WERI-Rb-1 (cell line): ENCODE measurements around the gene ZNF593OS.

Experiments used
- DNase-seq: peaks from one replicate; pipeline ENCODE4 v3.0.0-alpha.2; 2020
- H3K27ac ChIP-seq: fragments of 250-450 bp; sonication (Bioruptor Pico); 2 replicates; pipeline ENCODE4 v1.5.1; 2020; ENCODE audit warnings: mild to moderate bottlenecking, moderate library complexity
- H3K27me3 ChIP-seq: fragments of 250-450 bp; sonication (Bioruptor Pico); 2 replicates; pipeline ENCODE4 v1.5.1; 2021; ENCODE audit warnings: mild to moderate bottlenecking, low read depth, moderate library complexity; ENCODE audit not compliant: insufficient read depth, severe bottlenecking
- H3K36me3 ChIP-seq: fragments of 250-450 bp; sonication (Bioruptor Pico); 2 replicates; pipeline ENCODE4 v1.5.1; 2020; ENCODE audit warnings: mild to moderate bottlenecking, moderate library complexity
- H3K4me3 ChIP-seq: 2 replicates; pipeline ENCODE4 v1.5.1; 2011; ENCODE audit warnings: low read depth, mild to moderate bottlenecking, control low read depth, low read length
- H3K9me3 ChIP-seq: fragments of 250-450 bp; sonication (Bioruptor Pico); 2 replicates; pipeline ENCODE4 v1.5.1; 2021; ENCODE audit warnings: mild to moderate bottlenecking, moderate library complexity; ENCODE audit not compliant: severe bottlenecking
- CTCF ChIP-seq: IDR thresholded peaks from 2 replicates; pipeline ENCODE4 v1.5.1; 2011; ENCODE audit warnings: low read depth, mild to moderate bottlenecking, control low read depth, inconsistent platforms, low read length

Gene ZNF593OS

GRCh38 chr1:26181586-26182382 lies 10.2 kb upstream of the ZNF593OS start:
- H3K4me3 ChIP-seq: no peak overlapping the region; the same call in 1 of the 2 replicates
- peak overlapping the region; percentile 8; the same call in 1 of the 2 replicates for H3K27ac ChIP-seq
- H3K27me3 ChIP-seq: no peaks in the 10 kb centered on the region
- TF ChIP-seq CTCF: no peak
- no peaks in the 10 kb centered on the region for H3K36me3 ChIP-seq
- no peaks in the 10 kb centered on the region for H3K9me3 ChIP-seq
- DNase-seq: no peak

GRCh38 chr1:26180010-26180506 lies 8.4 kb upstream of the ZNF593OS start:
- H3K36me3 ChIP-seq: no peaks in the 10 kb centered on the region
- DNase-seq: no peak
- H3K4me3 ChIP-seq: no peak overlapping the region
- no peak overlapping the region for H3K27ac ChIP-seq
- TF ChIP-seq CTCF: no peak
- H3K27me3 ChIP-seq: no peaks in the 10 kb centered on the region
- H3K9me3 ChIP-seq: no peaks in the 10 kb centered on the region

GRCh38 chr1:26177182-26177684 lies 5.6 kb upstream of the ZNF593OS start, which contains the start of gene CNKSR1:
Gene CNKSR1 (plus strand): TSS chr1:26177491. CDS start chr1:26177548, 57 bp downstream.
- Histone ChIP-seq H3K4me3 (no peak within 1 kb of the TSS), H3K36me3 (no peaks in the 10 kb centered on the region), H3K27me3 (no peaks in the 10 kb centered on the region), H3K9me3 (no peaks in the 10 kb centered on the region), H3K27ac (no peak within 1 kb of the TSS)
- TF ChIP-seq CTCF: no peak
- no peak for DNase-seq

GRCh38 chr1:26175346-26175745 lies 3.7 kb upstream of the ZNF593OS start:
- Histone ChIP-seq H3K9me3 (no peaks in the 10 kb centered on the region), H3K27me3 (no peaks in the 10 kb centered on the region), H3K36me3 (peaks cover 3% of the 10 kb centered on the region; the same call in 1 of the 2 replicates), H3K27ac (no peak overlapping the region), H3K4me3 (no peak overlapping the region)
- DNase-seq: no peak
- no peak for TF ChIP-seq CTCF

- TF ChIP-seq CTCF: no peak
- no peak for DNase-seq
- Histone ChIP-seq H3K9me3 (no peaks in the 10 kb centered on the region), H3K27me3 (no peaks in the 10 kb centered on the region), H3K4me3 (peak overlapping the region; percentile 62), H3K27ac (0 out of 2 replicates have a peak overlapping the region, but pooled peaks have one; percentile 54), H3K36me3 (peaks cover 3% of the 10 kb centered on the region; the same call in 1 of the 2 replicates)
Measured at GRCh38 chr1:26170472-26170821, 1.2 kb downstream of the ZNF593OS start.
